ENCODE results near the gene ZNF282.
"Not testable (repeated sequence)": the region's sequence is repeated elsewhere in the genome, so short reads cannot be mapped to it uniquely, and the experiment has no call there.

Gene ZNF282

GRCh38 chr7:149226366-149226765 lies 31.0 kb downstream of the ZNF282 start:
- not testable (repeated sequence) for DNase-seq

- DNase-seq: no peak
Observed at GRCh38 chr7:149226840-149227494, 31.6 kb downstream of the ZNF282 start.

GRCh38 chr7:149228831-149229471 lies 33.6 kb downstream of the ZNF282 start:
- DNase-seq: no peak

- no peak for DNase-seq
Observed at GRCh38 chr7:149229526-149229925, 34.2 kb downstream of the ZNF282 start.

- no peak for DNase-seq
Observed at GRCh38 chr7:149232362-149232761, 37.0 kb downstream of the ZNF282 start.

- not testable (repeated sequence) for DNase-seq
Observed at GRCh38 chr7:149233655-149234204, 38.4 kb downstream of the ZNF282 start.

- DNase-seq: no peak
Observed at GRCh38 chr7:149237502-149237901, 42.2 kb downstream of the ZNF282 start.

- DNase-seq: no peak
Observed at GRCh38 chr7:149238051-149238450, 42.7 kb downstream of the ZNF282 start.

- DNase-seq: peak; percentile 73
Observed at GRCh38 chr7:149239345-149240143, 44.2 kb downstream of the ZNF282 start, which contains the start of gene ZNF212. ZNF212 (plus strand) TSS chr7:149239651; CDS start chr7:149239779, 128 bp downstream.

GRCh38 chr7:149240637-149241036 lies 45.3 kb downstream of the ZNF282 start:
- no peak for DNase-seq

GRCh38 chr7:149241696-149242095 lies 46.4 kb downstream of the ZNF282 start:
- DNase-seq: no peak

GRCh38 chr7:149245244-149245643 lies 49.9 kb downstream of the ZNF282 start:
- no peak for DNase-seq

GRCh38 chr7:149245744-149246143 lies 50.4 kb downstream of the ZNF282 start:
- DNase-seq: no peak

GRCh38 chr7:149248777-149249176 lies 53.4 kb downstream of the ZNF282 start:
- no peak for DNase-seq

GRCh38 chr7:149250151-149250550 lies 54.8 kb downstream of the ZNF282 start:
- not testable (repeated sequence) for DNase-seq

GRCh38 chr7:149251518-149251917 lies 56.2 kb downstream of the ZNF282 start:
- not testable (repeated sequence) for DNase-seq

GRCh38 chr7:149252378-149252777 lies 57.0 kb downstream of the ZNF282 start:
- DNase-seq: no peak

- DNase-seq: no peak
Observed at GRCh38 chr7:149253665-149254064, 58.3 kb downstream of the ZNF282 start.

GRCh38 chr7:149254181-149254858 lies 59.0 kb downstream of the ZNF282 start:
- no peak for DNase-seq

GRCh38 chr7:149255174-149255573 lies 59.8 kb downstream of the ZNF282 start:
- DNase-seq: no peak

GRCh38 chr7:149256568-149256967 lies 61.2 kb downstream of the ZNF282 start:
- DNase-seq: no peak

GRCh38 chr7:149257146-149257545 lies 61.8 kb downstream of the ZNF282 start:
- no peak for DNase-seq

GRCh38 chr7:149261316-149261828 lies 66.0 kb downstream of the ZNF282 start:
- no peak for DNase-seq
